WERI-Rb-1 (cell line): ENCODE results near the gene RALY.

ENCODE experiments used
- DNase-seq: peaks from one replicate; pipeline ENCODE4 v3.0.0-alpha.2; 2020
- H3K27ac ChIP-seq: fragments of 250-450 bp; sonication (Bioruptor Pico); 2 replicates; pipeline ENCODE4 v1.5.1; 2020; ENCODE audit warnings: mild to moderate bottlenecking, moderate library complexity
- H3K27me3 ChIP-seq: fragments of 250-450 bp; sonication (Bioruptor Pico); 2 replicates; pipeline ENCODE4 v1.5.1; 2021; ENCODE audit warnings: mild to moderate bottlenecking, low read depth, moderate library complexity; ENCODE audit not compliant: insufficient read depth, severe bottlenecking
- H3K36me3 ChIP-seq: fragments of 250-450 bp; sonication (Bioruptor Pico); 2 replicates; pipeline ENCODE4 v1.5.1; 2020; ENCODE audit warnings: mild to moderate bottlenecking, moderate library complexity
- H3K4me3 ChIP-seq: 2 replicates; pipeline ENCODE4 v1.5.1; 2011; ENCODE audit warnings: low read depth, mild to moderate bottlenecking, control low read depth, low read length
- H3K9me3 ChIP-seq: fragments of 250-450 bp; sonication (Bioruptor Pico); 2 replicates; pipeline ENCODE4 v1.5.1; 2021; ENCODE audit warnings: mild to moderate bottlenecking, moderate library complexity; ENCODE audit not compliant: severe bottlenecking
- CTCF ChIP-seq: IDR thresholded peaks from 2 replicates; pipeline ENCODE4 v1.5.1; 2011; ENCODE audit warnings: low read depth, mild to moderate bottlenecking, control low read depth, inconsistent platforms, low read length

Gene RALY

GRCh38 chr20:34029415-34029814 is 35.7 kb downstream of the RALY start:
- Histone ChIP-seq H3K4me3 (no peak overlapping the region), H3K27me3 (no peaks in the 10 kb centered on the region), H3K9me3 (no peaks in the 10 kb centered on the region), H3K27ac (no peak overlapping the region), H3K36me3 (peaks cover 24% of the 10 kb centered on the region)
- TF ChIP-seq CTCF, result no peak
- no peak for DNase-seq

GRCh38 chr20:34030456-34030855 is 36.7 kb downstream of the RALY start:
- no peak overlapping the region for H3K4me3 ChIP-seq
- DNase-seq, result no peak
- TF ChIP-seq CTCF, result no peak
- H3K27ac ChIP-seq, result no peak overlapping the region
- peaks cover 30% of the 10 kb centered on the region for H3K36me3 ChIP-seq
- H3K27me3 ChIP-seq, result no peaks in the 10 kb centered on the region
- H3K9me3 ChIP-seq, result no peaks in the 10 kb centered on the region

GRCh38 chr20:34033903-34034302 is 40.2 kb downstream of the RALY start:
- peaks cover 31% of the 10 kb centered on the region for H3K36me3 ChIP-seq
- H3K4me3 ChIP-seq, result no peak overlapping the region
- H3K27ac ChIP-seq, result no peak overlapping the region
- no peaks in the 10 kb centered on the region for H3K27me3 ChIP-seq
- no peak for DNase-seq
- H3K9me3 ChIP-seq, result no peaks in the 10 kb centered on the region
- TF ChIP-seq CTCF, result no peak

GRCh38 chr20:34037121-34037520 is 43.4 kb downstream of the RALY start:
- DNase-seq, result no peak
- no peak overlapping the region for H3K27ac ChIP-seq
- H3K9me3 ChIP-seq, result no peaks in the 10 kb centered on the region
- TF ChIP-seq CTCF, result no peak
- H3K36me3 ChIP-seq, result peaks cover 29% of the 10 kb centered on the region
- H3K4me3 ChIP-seq, result no peak overlapping the region
- H3K27me3 ChIP-seq, result no peaks in the 10 kb centered on the region

GRCh38 chr20:34037767-34038166 is 44.1 kb downstream of the RALY start:
- H3K9me3 ChIP-seq, result no peaks in the 10 kb centered on the region
- no peak overlapping the region for H3K4me3 ChIP-seq
- peaks cover 22% of the 10 kb centered on the region for H3K36me3 ChIP-seq
- TF ChIP-seq CTCF, result no peak
- no peak overlapping the region for H3K27ac ChIP-seq
- DNase-seq, result no peak
- no peaks in the 10 kb centered on the region for H3K27me3 ChIP-seq

GRCh38 chr20:34040300-34040995 is 46.7 kb downstream of the RALY start:
- H3K27ac ChIP-seq, result no peak overlapping the region
- no peak overlapping the region for H3K4me3 ChIP-seq
- TF ChIP-seq CTCF, result no peak
- no peaks in the 10 kb centered on the region for H3K9me3 ChIP-seq
- H3K27me3 ChIP-seq, result no peaks in the 10 kb centered on the region
- H3K36me3 ChIP-seq, result peaks cover 10% of the 10 kb centered on the region
- no peak for DNase-seq
